Liver (tissue), 9 donors: ENCODE measurements around the gene NXPH1. TPM values are rescaled to one million over a fixed set of nuclear protein-coding genes. Genes with fewer than 3 reads are reported as not detected.

ENCODE experiments used
- DNase-seq: peaks from one replicate; pipeline ENCODE4 v3.0.0-alpha.2; 2017; ENCODE audit warnings: low spot score
- H3K27ac ChIP-seq, 2 donors: one replicate each; pipeline ENCODE4 v1.7.0; 2013; ENCODE audit warnings: inconsistent platforms in 2 of 2, low read length in 2 of 2, control low read depth in 1 of 2, low read depth in 1 of 2, mild to moderate bottlenecking in 1 of 2
- H3K27me3 ChIP-seq, 4 donors: one replicate each; pipeline versions ENCODE4 v1.6.1 to v1.7.0; 2013; ENCODE audit warnings: low read length in 3 of 4, inconsistent platforms in 1 of 4, mild to moderate bottlenecking in 1 of 4, moderate library complexity in 1 of 4; ENCODE audit not compliant: control insufficient read depth in 4 of 4, insufficient read depth in 4 of 4
- H3K36me3 ChIP-seq, 4 donors: one replicate each; pipeline versions ENCODE4 v1.6.1 to v1.7.0; 2013; ENCODE audit warnings: low read length in 3 of 4, mild to moderate bottlenecking in 3 of 4, low read depth in 1 of 4, moderate library complexity in 1 of 4; ENCODE audit not compliant: control insufficient read depth in 4 of 4, insufficient read depth in 3 of 4
- H3K4me1 ChIP-seq, 4 donors: one replicate each; pipeline versions ENCODE4 v1.6.1 to v1.7.0; 2013; ENCODE audit warnings: low read length in 3 of 4, mild to moderate bottlenecking in 3 of 4, moderate library complexity in 1 of 4; ENCODE audit not compliant: control insufficient read depth in 4 of 4, insufficient read depth in 4 of 4
- H3K4me3 ChIP-seq, 3 donors: one replicate each; pipeline versions ENCODE4 v1.6.1 to v1.7.0; 2013; ENCODE audit warnings: low read length in 3 of 3, control low read depth in 1 of 3, low read depth in 1 of 3, mild to moderate bottlenecking in 1 of 3
- H3K9ac ChIP-seq, 2 donors: one replicate each; pipeline ENCODE4 v1.7.0; 2013; ENCODE audit warnings: low read length in 2 of 2, mild to moderate bottlenecking in 2 of 2, moderate library complexity in 2 of 2, control low read depth in 1 of 2, low read depth in 1 of 2
- H3K9me3 ChIP-seq, 4 donors: one replicate each; pipeline versions ENCODE4 v1.6.1 to v1.7.0; 2013; ENCODE audit warnings: low read length in 3 of 4; ENCODE audit not compliant: control insufficient read depth in 4 of 4
- ATF3 ChIP-seq: IDR thresholded peaks from 2 replicates; pipeline ENCODE4 v1.6.1; 2016; ENCODE audit warnings: antibody characterized with exemption
- CTCF ChIP-seq: fragments of 150-350 bp; IDR thresholded peaks from 2 replicates; pipeline ENCODE4 v1.5.1; 2017; ENCODE audit warnings: improper control_type of control experiment, low read depth, low read length; ENCODE audit not compliant: missing input control
- EGR1 ChIP-seq, 2 donors: IDR thresholded peaks; 2 replicates each; pipeline ENCODE4 v1.6.1; 2016 to 2018; ENCODE audit warnings: antibody characterized with exemption in 2 of 2, low read depth in 2 of 2
- FOXA1 ChIP-seq: IDR thresholded peaks from 2 replicates; pipeline ENCODE4 v1.6.1; 2016; ENCODE audit warnings: antibody characterized with exemption
- FOXA2 ChIP-seq: IDR thresholded peaks from 2 replicates; pipeline ENCODE4 v1.6.1; 2016; ENCODE audit warnings: antibody characterized with exemption
- GABPA ChIP-seq, 2 donors: IDR thresholded peaks in 1 of 2; conservative IDR thresholded peaks in 1 of 2; 2 replicates each; pipeline ENCODE4 v1.6.1; 2016; ENCODE audit warnings: antibody characterized with exemption in 2 of 2, mild to moderate bottlenecking in 1 of 2, moderate library complexity in 1 of 2
- HNF4A ChIP-seq, 2 donors: conservative IDR thresholded peaks; 2 replicates each; pipeline ENCODE4 v1.6.1; 2016; ENCODE audit warnings: antibody characterized with exemption in 2 of 2, mild to moderate bottlenecking in 2 of 2
- HNF4G ChIP-seq: IDR thresholded peaks from 2 replicates; pipeline ENCODE4 v1.6.1; 2016; ENCODE audit warnings: antibody characterized with exemption
- JUND ChIP-seq, 2 donors: IDR thresholded peaks; 2 replicates each; pipeline ENCODE4 v1.6.1; 2016; ENCODE audit warnings: antibody characterized with exemption in 2 of 2
- MAX ChIP-seq: IDR thresholded peaks from 2 replicates; pipeline ENCODE4 v1.6.1; 2016; ENCODE audit warnings: antibody characterized with exemption
- NR2F2 ChIP-seq: IDR thresholded peaks from 2 replicates; pipeline ENCODE4 v1.6.1; 2016; ENCODE audit warnings: antibody characterized with exemption
- RAD21 ChIP-seq, 2 donors: IDR thresholded peaks; 2 replicates each; pipeline ENCODE4 v1.6.1; 2016; ENCODE audit warnings: antibody characterized with exemption in 2 of 2, mild to moderate bottlenecking in 2 of 2
- REST ChIP-seq: IDR thresholded peaks from 2 replicates; pipeline ENCODE4 v1.6.1; 2016; ENCODE audit warnings: antibody characterized with exemption, mild to moderate bottlenecking
- RXRA ChIP-seq, 2 donors: IDR thresholded peaks; 2 replicates each; pipeline ENCODE4 v1.6.1; 2017 to 2018; ENCODE audit warnings: antibody characterized with exemption in 2 of 2, mild to moderate bottlenecking in 1 of 2
- SP1 ChIP-seq: IDR thresholded peaks from 2 replicates; pipeline ENCODE4 v1.6.1; 2018; ENCODE audit warnings: antibody characterized with exemption, mild to moderate bottlenecking
- TAF1 ChIP-seq: conservative IDR thresholded peaks from 2 replicates; pipeline ENCODE4 v1.6.1; 2016; ENCODE audit warnings: antibody characterized with exemption, mild to moderate bottlenecking
- YY1 ChIP-seq: IDR thresholded peaks from 2 replicates; pipeline ENCODE4 v1.6.1; 2016; ENCODE audit warnings: antibody characterized with exemption, mild to moderate bottlenecking
- WGBS: extraction: QIAGEN DNeasy Blood & Tissue Kit; methylation state at CpG from one replicate; pipeline ENCODE4 v1.1.7; 2013; 5-methylcytosine and 5-hydroxymethylcytosine counted together
- polyA plus RNA-seq, 2 donors: library from polyadenylated mRNA; stranded (reverse) in 1 of 2; unstranded in 1 of 2; fragments of 200-250 nt in 1 of 2; fragments of >200 nt in 1 of 2; fragmentation: Nextera tagmentation in 1 of 2; extraction: Ambion mirVana in 1 of 2; gene quantifications; one replicate each; pipeline versions ENCODE4 v1.2.1 to v1.2.3, GENCODE V29; 2013 to 2015
- total RNA-seq, 2 donors: library from RNA; depleted of rRNA; stranded (reverse); fragments of >200 nt; gene quantifications; one replicate each; pipeline ENCODE4 v1.2.3, GENCODE V29; 2014
- TF ChIP-seq, protein P1 (sequence below): IDR thresholded peaks from 2 replicates; pipeline ENCODE4 v1.6.1; 2016; ENCODE audit warnings: antibody characterized with exemption
- donor health status: healthy.
- donor health status: healthy.
- donor health status: healthy.
- donor health status: healthy.
- donor health status: healthy.

Gene NXPH1
- total and polyA plus RNA-seq, 4 donors, result not detected

DNA sequence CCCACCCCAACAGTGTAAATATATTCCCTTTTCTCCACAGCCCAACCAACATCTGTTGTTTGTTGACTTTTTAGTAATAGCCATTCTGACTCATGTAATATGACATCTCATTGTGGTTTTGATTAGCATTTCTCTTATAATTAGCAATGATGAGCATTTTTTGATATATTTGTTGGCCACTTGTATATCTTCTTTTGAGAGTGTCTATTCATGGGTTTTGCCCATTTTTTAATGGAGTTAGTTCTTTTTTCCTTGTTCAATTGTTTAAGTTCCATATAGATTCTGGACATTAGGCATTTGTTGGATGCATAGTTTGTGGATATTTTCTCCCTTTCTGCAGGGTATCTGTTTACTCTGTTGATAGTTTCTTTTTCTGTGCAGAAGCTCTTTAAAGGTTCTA lies 340.1 kb downstream of the NXPH1 start:
- Histone ChIP-seq H3K27me3 (no peaks in the 10 kb centered on the region), H3K4me3 (no peak overlapping the region), H3K27ac (no peak overlapping the region), H3K9ac (no peak overlapping the region), H3K36me3 (no peaks in the 10 kb centered on the region), H3K9me3 (peaks cover 0 to under 1% (median 0%) of the 10 kb centered on the region in 4 donors), H3K4me1 (no peaks in the 10 kb centered on the region)
- TF ChIP-seq ATF3 (no peak), CTCF (no peak), HNF4G (no peak), RXRA (IDR thresholded peaks at IDR 0.05) (no peak), GABPA (IDR thresholded peaks at IDR 0.05 in 1 of 2, conservative IDR thresholded peaks at IDR 0.05 in 1 of 2) (no peak), HNF4A (conservative IDR thresholded peaks at IDR 0.05) (no peak), FOXA2 (no peak), YY1 (no peak)
- no peak for DNase-seq

DNA sequence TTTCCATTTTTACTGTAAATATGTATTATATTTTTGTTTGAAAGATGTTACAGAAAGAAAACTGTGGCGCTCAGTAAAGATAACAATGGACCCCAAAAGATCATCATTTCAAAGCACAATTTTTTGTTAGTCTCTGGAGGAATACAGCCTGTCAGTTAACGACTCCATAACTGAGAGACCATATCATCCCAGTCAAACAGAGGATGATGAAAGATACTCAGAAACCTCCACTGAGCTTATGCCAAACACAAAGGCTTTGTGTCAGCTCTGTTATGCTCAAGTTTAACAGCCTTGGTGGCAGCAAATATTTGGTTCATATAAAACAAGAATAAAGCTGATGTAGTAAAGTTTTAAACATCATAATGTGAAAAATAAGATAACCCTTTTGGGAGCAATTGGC lies 345.1 kb downstream of the NXPH1 start:
- no peak overlapping the region for H3K27ac ChIP-seq
- H3K4me1 ChIP-seq, result no peaks in the 10 kb centered on the region
- no peak overlapping the region for H3K9ac ChIP-seq
- 67% methylated on average over 2 of the region's 2 CpGs for WGBS
- TF ChIP-seq RXRA (IDR thresholded peaks at IDR 0.05), result no peak
- no peak for TF ChIP-seq EGR1 (IDR thresholded peaks at IDR 0.05; ENCODE audit: low read depth in 2 of 2)
- no peak for TF ChIP-seq RAD21 (IDR thresholded peaks at IDR 0.05)
- TF ChIP-seq MAX, result no peak
- no peak for TF ChIP-seq YY1
- TF ChIP-seq TAF1, result no peak
- TF ChIP-seq HNF4G, result no peak
- TF ChIP-seq NR2F2, result no peak
- TF ChIP-seq, protein P1, sequence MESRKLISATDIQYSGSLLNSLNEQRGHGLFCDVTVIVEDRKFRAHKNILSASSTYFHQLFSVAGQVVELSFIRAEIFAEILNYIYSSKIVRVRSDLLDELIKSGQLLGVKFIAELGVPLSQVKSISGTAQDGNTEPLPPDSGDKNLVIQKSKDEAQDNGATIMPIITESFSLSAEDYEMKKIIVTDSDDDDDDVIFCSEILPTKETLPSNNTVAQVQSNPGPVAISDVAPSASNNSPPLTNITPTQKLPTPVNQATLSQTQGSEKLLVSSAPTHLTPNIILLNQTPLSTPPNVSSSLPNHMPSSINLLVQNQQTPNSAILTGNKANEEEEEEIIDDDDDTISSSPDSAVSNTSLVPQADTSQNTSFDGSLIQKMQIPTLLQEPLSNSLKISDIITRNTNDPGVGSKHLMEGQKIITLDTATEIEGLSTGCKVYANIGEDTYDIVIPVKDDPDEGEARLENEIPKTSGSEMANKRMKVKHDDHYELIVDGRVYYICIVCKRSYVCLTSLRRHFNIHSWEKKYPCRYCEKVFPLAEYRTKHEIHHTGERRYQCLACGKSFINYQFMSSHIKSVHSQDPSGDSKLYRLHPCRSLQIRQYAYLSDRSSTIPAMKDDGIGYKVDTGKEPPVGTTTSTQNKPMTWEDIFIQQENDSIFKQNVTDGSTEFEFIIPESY, result no peak
- TF ChIP-seq HNF4A (conservative IDR thresholded peaks at IDR 0.05), result no peak
- TF ChIP-seq REST, result no peak
- TF ChIP-seq CTCF, result no peak
- TF ChIP-seq FOXA2, result no peak
- TF ChIP-seq FOXA1, result no peak
- TF ChIP-seq JUND (IDR thresholded peaks at IDR 0.05), result no peak
- TF ChIP-seq ATF3, result no peak
- no peak for TF ChIP-seq GABPA (IDR thresholded peaks at IDR 0.05 in 1 of 2, conservative IDR thresholded peaks at IDR 0.05 in 1 of 2)
- no peak for TF ChIP-seq SP1
- no peak for DNase-seq
- H3K9me3 ChIP-seq, result no peaks in the 10 kb centered on the region
- no peak overlapping the region for H3K4me3 ChIP-seq
- H3K27me3 ChIP-seq, result no peaks in the 10 kb centered on the region
- no peaks in the 10 kb centered on the region for H3K36me3 ChIP-seq
